HepG2 (cell line): ENCODE data around the gene PCDHB1. TPM values are rescaled to one million over a fixed set of nuclear protein-coding genes. Genes with fewer than 3 reads are reported as not detected.

Experiments used
- CCDC6 ChIP-seq: sonication (generic); formaldehyde crosslinking; IDR thresholded peaks from 2 replicates; pipeline ENCODE4 v1.8.1; 2022; ENCODE audit warnings: mild to moderate bottlenecking, missing genetic modification reagents, moderate library complexity
- FOXK1 ChIP-seq: sonication (generic); formaldehyde crosslinking; IDR thresholded peaks from 2 replicates; pipeline ENCODE4 v1.4.0; 2020; ENCODE audit warnings: low read depth, missing genetic modification reagents, borderline replicate concordance
- GABPA ChIP-seq, 2 experiments: IDR thresholded peaks; 2 replicates each; pipeline ENCODE4 v1.6.1; 2011 to 2016; ENCODE audit warnings: low read depth in 2 of 2, low read length in 1 of 2, missing biosample characterization in 1 of 2, missing genetic modification characterization in 1 of 2
- HOXA7 ChIP-seq: sonication (generic); formaldehyde crosslinking; IDR thresholded peaks from 2 replicates; pipeline ENCODE4 v1.8.1; 2022; ENCODE audit warnings: mild to moderate bottlenecking, missing genetic modification reagents, moderate library complexity
- MTA3 ChIP-seq: sonication (generic); formaldehyde crosslinking; IDR thresholded peaks from 2 replicates; pipeline ENCODE4 v1.4.0; 2020; ENCODE audit warnings: missing genetic modification reagents
- NRL ChIP-seq: sonication (generic); formaldehyde crosslinking; IDR thresholded peaks from 2 replicates; pipeline ENCODE4 v1.5.0; 2020; ENCODE audit warnings: missing genetic modification reagents, mild to moderate bottlenecking, moderate library complexity, borderline replicate concordance
- RXRB ChIP-seq: IDR thresholded peaks from 2 replicates; pipeline ENCODE4 v1.6.1; 2016; ENCODE audit warnings: borderline replicate concordance, missing genetic modification reagents, missing compliant biosample characterization
- SAP130 ChIP-seq: IDR thresholded peaks from 2 replicates; pipeline ENCODE4 v1.6.1; 2016; ENCODE audit warnings: low read depth
- SIX4 ChIP-seq: sonication (generic); formaldehyde crosslinking; IDR thresholded peaks from 2 replicates; pipeline ENCODE4 v1.4.0; 2020; ENCODE audit warnings: missing genetic modification reagents
- TBP ChIP-seq: sonication (generic); formaldehyde crosslinking; IDR thresholded peaks from 2 replicates; pipeline ENCODE4 v1.5.0; 2020; ENCODE audit warnings: missing genetic modification reagents
- TBX2 ChIP-seq: sonication (generic); formaldehyde crosslinking; IDR thresholded peaks from 2 replicates; pipeline ENCODE4 v1.5.0; 2020; ENCODE audit warnings: missing genetic modification reagents, mild to moderate bottlenecking, borderline replicate concordance
- ZFY ChIP-seq: sonication (generic); formaldehyde crosslinking; IDR thresholded peaks from 2 replicates; pipeline ENCODE4 v1.4.0; 2020; ENCODE audit warnings: missing genetic modification reagents
- ZNF260 ChIP-seq: sonication (generic); formaldehyde crosslinking; IDR thresholded peaks from 2 replicates; pipeline ENCODE4 v1.4.0; 2020; ENCODE audit warnings: missing genetic modification reagents, low read depth, mild to moderate bottlenecking, borderline replicate concordance
- ZNF7 ChIP-seq: IDR thresholded peaks from 2 replicates; pipeline ENCODE4 v1.6.1; 2016; ENCODE audit warnings: missing biosample characterization, missing genetic modification reagents
- ZNF746 ChIP-seq: sonication (generic); formaldehyde crosslinking; IDR thresholded peaks from 2 replicates; pipeline ENCODE4 v1.8.0; 2022; ENCODE audit warnings: mild to moderate bottlenecking, missing genetic modification reagents
- polyA plus RNA-seq, 8 experiments: library from polyadenylated mRNA; depleted of rRNA in 3 of 8; stranded (reverse) in 7 of 8; unstranded in 1 of 8; fragments of >200 nt; fragmentation: Illumina TruSeq in 4 of 8; extraction: Trizol in 4 of 8; gene quantifications; 2 replicates each; pipeline versions ENCODE4 v1.2.1 to v1.2.3, GENCODE V29; 2011 to 2016; ENCODE audit warnings: low read depth in 4 of 8, missing spikeins in 1 of 8, mixed read lengths in 1 of 8; ENCODE audit not compliant: insufficient read depth in 1 of 8
- total RNA-seq, 5 experiments: library from RNA; depleted of rRNA; stranded (reverse); fragments of >200 nt; fragmentation: Illumina TruSeq; extraction: Trizol; gene quantifications; 2 replicates each; pipeline ENCODE4 v1.2.3, GENCODE V29; 2016; ENCODE audit warnings: low read depth in 1 of 5
- TF ChIP-seq, protein P1 (sequence below): sonication (generic); formaldehyde crosslinking; IDR thresholded peaks from 2 replicates; pipeline ENCODE4 v1.4.0; 2020; ENCODE audit warnings: mild to moderate bottlenecking, low read depth, missing genetic modification reagents
- TF ChIP-seq, protein P2 (sequence below): fragments of 450-650 bp; IDR thresholded peaks from 2 replicates; pipeline ENCODE4 v1.6.1; 2017; ENCODE audit warnings: mild to moderate bottlenecking
- TF ChIP-seq, protein P3 (sequence below): sonication (generic); formaldehyde crosslinking; IDR thresholded peaks from 2 replicates; pipeline ENCODE4 v1.5.1; 2020; ENCODE audit warnings: mild to moderate bottlenecking, missing genetic modification reagents, moderate library complexity
- TF ChIP-seq, protein P4 (sequence below): sonication (generic); formaldehyde crosslinking; IDR thresholded peaks from 2 replicates; pipeline ENCODE4 v1.5.1; 2020; ENCODE audit warnings: mild to moderate bottlenecking, missing genetic modification reagents, borderline replicate concordance

Gene PCDHB1
- total and polyA plus RNA-seq, 2 of the 13 experiments (the other 11 are each of a cell fraction or from before 2014, with no cell fraction given), result not detected

DNA sequence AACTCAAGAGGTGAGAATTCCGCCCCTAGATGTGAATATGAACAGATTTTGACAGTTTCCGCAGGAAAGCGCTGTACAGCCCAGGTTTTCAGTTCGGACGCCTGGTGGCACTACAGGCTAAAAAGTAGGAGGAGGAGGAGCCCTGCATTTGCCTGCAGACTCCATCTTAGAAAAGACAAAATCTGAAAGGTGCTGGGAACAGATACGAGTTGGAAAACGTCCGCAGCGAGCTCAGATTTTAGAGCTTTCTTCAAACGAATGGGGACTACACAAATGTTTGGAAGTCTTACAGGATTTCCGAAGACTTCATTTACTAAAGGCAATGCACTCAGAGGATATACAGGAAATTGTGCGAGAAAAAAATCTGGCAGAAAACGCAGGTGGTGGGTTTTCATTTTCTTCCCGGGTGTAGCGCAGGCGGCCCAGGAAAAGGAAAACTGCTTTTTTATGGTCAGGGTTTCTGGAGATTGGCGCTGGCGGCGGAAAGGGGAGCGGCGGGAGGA lies 33.4 kb downstream of the PCDHB1 start (continued):
- TF ChIP-seq, protein P1, sequence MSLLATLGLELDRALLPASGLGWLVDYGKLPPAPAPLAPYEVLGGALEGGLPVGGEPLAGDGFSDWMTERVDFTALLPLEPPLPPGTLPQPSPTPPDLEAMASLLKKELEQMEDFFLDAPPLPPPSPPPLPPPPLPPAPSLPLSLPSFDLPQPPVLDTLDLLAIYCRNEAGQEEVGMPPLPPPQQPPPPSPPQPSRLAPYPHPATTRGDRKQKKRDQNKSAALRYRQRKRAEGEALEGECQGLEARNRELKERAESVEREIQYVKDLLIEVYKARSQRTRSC (CRISPR knock-in tag), result no peak
- TF ChIP-seq ZNF260 (no peak), NRL (CRISPR knock-in tag) (no peak), TBP (CRISPR knock-in tag) (no peak), GABPA (IDR thresholded peaks at IDR 0.05; ENCODE audit: low read depth, low read length) (no peak), GABPA (CRISPR knock-in tag; IDR thresholded peaks at IDR 0.05; ENCODE audit: low read depth) (no peak), TBX2 (CRISPR knock-in tag) (no peak), RXRB (CRISPR knock-in tag) (no peak), SIX4 (CRISPR knock-in tag) (no peak), ZNF7 (no peak), CCDC6 (no peak), HOXA7 (no peak), MTA3 (CRISPR knock-in tag) (no peak), SAP130 (CRISPR knock-in tag) (peak; percentile 30; the same call in 1 of the 2 replicates), ZFY (CRISPR knock-in tag) (no peak), ZNF746 (CRISPR knock-in tag) (no peak), FOXK1 (no peak)
- TF ChIP-seq, protein P2, sequence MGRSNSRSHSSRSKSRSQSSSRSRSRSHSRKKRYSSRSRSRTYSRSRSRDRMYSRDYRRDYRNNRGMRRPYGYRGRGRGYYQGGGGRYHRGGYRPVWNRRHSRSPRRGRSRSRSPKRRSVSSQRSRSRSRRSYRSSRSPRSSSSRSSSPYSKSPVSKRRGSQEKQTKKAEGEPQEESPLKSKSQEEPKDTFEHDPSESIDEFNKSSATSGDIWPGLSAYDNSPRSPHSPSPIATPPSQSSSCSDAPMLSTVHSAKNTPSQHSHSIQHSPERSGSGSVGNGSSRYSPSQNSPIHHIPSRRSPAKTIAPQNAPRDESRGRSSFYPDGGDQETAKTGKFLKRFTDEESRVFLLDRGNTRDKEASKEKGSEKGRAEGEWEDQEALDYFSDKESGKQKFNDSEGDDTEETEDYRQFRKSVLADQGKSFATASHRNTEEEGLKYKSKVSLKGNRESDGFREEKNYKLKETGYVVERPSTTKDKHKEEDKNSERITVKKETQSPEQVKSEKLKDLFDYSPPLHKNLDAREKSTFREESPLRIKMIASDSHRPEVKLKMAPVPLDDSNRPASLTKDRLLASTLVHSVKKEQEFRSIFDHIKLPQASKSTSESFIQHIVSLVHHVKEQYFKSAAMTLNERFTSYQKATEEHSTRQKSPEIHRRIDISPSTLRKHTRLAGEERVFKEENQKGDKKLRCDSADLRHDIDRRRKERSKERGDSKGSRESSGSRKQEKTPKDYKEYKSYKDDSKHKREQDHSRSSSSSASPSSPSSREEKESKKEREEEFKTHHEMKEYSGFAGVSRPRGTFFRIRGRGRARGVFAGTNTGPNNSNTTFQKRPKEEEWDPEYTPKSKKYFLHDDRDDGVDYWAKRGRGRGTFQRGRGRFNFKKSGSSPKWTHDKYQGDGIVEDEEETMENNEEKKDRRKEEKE, result no peak
- TF ChIP-seq, protein P3, sequence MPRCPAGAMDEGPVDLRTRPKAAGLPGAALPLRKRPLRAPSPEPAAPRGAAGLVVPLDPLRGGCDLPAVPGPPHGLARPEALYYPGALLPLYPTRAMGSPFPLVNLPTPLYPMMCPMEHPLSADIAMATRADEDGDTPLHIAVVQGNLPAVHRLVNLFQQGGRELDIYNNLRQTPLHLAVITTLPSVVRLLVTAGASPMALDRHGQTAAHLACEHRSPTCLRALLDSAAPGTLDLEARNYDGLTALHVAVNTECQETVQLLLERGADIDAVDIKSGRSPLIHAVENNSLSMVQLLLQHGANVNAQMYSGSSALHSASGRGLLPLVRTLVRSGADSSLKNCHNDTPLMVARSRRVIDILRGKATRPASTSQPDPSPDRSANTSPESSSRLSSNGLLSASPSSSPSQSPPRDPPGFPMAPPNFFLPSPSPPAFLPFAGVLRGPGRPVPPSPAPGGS (CRISPR knock-in tag), result no peak
- TF ChIP-seq, protein P4, sequence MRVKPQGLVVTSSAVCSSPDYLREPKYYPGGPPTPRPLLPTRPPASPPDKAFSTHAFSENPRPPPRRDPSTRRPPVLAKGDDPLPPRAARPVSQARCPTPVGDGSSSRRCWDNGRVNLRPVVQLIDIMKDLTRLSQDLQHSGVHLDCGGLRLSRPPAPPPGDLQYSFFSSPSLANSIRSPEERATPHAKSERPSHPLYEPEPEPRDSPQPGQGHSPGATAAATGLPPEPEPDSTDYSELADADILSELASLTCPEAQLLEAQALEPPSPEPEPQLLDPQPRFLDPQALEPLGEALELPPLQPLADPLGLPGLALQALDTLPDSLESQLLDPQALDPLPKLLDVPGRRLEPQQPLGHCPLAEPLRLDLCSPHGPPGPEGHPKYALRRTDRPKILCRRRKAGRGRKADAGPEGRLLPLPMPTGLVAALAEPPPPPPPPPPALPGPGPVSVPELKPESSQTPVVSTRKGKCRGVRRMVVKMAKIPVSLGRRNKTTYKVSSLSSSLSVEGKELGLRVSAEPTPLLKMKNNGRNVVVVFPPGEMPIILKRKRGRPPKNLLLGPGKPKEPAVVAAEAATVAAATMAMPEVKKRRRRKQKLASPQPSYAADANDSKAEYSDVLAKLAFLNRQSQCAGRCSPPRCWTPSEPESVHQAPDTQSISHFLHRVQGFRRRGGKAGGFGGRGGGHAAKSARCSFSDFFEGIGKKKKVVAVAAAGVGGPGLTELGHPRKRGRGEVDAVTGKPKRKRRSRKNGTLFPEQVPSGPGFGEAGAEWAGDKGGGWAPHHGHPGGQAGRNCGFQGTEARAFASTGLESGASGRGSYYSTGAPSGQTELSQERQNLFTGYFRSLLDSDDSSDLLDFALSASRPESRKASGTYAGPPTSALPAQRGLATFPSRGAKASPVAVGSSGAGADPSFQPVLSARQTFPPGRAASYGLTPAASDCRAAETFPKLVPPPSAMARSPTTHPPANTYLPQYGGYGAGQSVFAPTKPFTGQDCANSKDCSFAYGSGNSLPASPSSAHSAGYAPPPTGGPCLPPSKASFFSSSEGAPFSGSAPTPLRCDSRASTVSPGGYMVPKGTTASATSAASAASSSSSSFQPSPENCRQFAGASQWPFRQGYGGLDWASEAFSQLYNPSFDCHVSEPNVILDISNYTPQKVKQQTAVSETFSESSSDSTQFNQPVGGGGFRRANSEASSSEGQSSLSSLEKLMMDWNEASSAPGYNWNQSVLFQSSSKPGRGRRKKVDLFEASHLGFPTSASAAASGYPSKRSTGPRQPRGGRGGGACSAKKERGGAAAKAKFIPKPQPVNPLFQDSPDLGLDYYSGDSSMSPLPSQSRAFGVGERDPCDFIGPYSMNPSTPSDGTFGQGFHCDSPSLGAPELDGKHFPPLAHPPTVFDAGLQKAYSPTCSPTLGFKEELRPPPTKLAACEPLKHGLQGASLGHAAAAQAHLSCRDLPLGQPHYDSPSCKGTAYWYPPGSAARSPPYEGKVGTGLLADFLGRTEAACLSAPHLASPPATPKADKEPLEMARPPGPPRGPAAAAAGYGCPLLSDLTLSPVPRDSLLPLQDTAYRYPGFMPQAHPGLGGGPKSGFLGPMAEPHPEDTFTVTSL (CRISPR knock-in tag), result no peak
